Measurements from ENCODE around the gene TACR1.

Gene TACR1

GRCh38 chr2:75053484-75054112 is 145.7 kb downstream of the TACR1 start:
- no peak for DNase-seq (ENCODE audit: low read depth in 3 of 3)

GRCh38 chr2:75047992-75048625 is 151.2 kb downstream of the TACR1 start:
- DNase-seq (ENCODE audit: low read depth in 3 of 3): no peak

DNA sequence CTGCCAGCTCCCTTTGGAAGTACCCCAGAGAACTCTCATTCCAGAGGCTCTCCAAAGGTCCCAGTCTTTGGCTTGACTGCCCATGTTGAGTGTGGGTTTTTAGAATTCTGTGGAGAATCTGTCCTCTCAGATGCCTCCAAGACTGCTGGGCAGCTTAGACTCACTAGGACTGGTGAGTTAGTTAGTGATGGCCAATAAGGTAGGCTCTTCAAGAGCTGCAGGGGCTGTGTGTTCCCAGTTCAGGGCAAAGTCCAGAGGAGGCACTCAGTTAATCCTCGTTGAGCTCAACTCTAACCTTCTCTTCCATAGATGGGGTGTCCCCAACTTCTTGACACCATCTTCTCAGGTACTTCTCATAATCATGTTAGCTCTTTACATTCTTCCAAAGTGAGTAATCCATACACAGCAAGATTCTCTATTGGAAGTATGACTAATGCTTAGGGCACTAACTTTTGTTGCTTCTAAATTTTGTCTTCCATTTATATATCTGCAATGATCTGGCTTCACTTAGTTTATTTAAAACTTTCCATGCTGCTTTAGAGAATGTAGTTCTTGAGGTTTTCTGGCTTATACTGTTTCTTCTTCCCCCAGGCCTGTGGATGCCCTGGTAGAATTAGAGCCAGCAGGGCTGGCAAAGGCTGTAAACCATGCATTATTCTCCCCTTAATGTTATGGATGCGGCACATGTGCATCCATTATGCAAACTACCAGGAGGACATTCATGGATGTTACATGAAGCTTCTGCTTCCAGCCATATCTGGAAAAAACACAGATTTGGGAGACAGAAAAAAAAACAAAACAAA is 151.9 kb downstream of the TACR1 start:
- no peak for DNase-seq (ENCODE audit: low read depth in 3 of 3)

GRCh38 chr2:75045526-75046050 is 153.7 kb downstream of the TACR1 start:
- no peak for DNase-seq (ENCODE audit: low read depth in 3 of 3)

- DNase-seq (ENCODE audit: low read depth in 3 of 3): no peak
Measured at GRCh38 chr2:75044291-75044690, 155.0 kb downstream of the TACR1 start.

- DNase-seq (ENCODE audit: low read depth in 3 of 3): no peak
Measured at GRCh38 chr2:75042823-75043222, 156.5 kb downstream of the TACR1 start.

DNA sequence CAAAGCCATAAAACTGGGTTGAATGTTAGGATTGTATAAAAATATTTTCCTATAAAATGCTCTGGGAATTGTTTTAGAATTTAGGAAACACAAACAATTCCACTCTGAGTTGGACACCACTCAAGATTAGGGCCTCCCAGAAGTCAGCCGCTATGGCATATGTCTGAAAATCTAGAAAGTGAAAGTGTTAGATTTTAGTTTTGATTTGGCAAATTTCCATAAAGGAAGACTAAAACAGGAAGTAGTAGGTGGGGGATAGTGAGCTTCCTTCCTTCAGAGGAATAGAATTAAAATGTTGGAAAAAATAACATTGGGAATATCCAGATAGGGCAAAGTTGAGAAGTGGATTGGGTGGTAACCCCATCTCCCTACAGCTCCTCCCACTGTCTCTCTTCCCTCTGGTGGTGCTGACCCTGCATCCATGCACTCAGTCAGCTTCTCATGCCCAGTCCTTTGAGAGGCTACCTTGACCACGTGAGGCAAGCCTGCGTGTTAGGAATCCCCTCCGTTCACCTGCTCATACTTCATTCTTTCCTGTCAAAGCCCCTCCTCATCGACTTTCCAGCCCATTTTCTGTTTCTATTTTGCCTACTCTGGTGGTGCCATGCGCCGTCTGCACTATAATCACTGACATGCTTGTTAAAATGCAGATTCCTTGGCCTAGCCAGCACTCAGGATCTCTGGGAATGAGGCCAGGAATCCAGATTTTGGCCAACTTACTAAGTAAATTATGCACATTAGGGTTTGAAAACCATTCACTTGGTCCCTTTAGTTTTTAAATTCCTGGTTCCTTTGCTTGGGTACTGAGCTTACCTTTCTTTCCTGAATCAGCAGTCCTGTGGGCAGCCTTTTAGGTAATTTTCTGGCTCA is 157.4 kb downstream of the TACR1 start:
- DNase-seq (ENCODE audit: low read depth in 3 of 3): no peak

DNA sequence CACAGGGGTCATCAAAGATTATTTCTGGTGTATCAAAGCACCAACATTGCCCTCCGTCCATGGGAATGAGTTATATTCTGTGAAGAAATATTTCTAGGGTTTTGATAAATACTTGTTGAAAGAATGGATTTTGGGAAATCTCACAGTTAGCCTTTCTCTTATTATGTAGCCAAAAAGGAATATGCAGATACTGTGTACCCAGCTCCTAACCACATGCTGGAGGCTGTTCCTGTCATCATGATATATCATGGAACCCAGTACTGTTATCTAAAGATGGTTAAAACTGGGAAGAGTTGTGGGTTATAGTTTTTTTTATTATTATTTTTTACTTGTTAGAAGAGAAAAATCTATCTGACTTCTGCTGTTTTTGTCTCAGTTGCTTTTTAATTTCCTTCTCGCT is 158.1 kb downstream of the TACR1 start:
- DNase-seq (ENCODE audit: low read depth in 3 of 3): no peak

GRCh38 chr2:75035444-75036353 is 163.6 kb downstream of the TACR1 start:
- DNase-seq (ENCODE audit: low read depth in 3 of 3): no peak

- DNase-seq (ENCODE audit: low read depth in 3 of 3): no peak
Measured at GRCh38 chr2:75033516-75033915, 165.8 kb downstream of the TACR1 start.

- DNase-seq (ENCODE audit: low read depth in 3 of 3): no peak
Measured at GRCh38 chr2:75031906-75032803, 167.2 kb downstream of the TACR1 start.

DNA sequence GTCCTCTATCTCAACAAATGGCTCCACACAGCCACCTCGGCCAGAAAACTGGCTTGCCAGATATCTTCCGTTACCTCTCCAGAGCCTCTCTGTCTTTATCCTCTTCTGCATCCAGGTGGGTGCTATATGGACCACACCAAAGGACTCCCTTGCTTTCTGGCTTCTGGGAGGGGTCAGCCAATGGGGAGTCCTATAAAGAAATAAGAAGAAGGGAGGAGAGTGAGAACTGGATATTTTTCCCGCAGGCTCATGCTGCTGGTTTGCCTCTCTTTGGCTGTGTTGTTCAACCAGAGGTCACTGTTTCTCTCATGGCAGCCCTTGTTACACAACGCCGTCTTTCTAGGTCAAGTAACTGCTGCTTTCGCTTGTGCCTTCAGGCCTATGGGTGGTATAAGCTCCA is 168.1 kb downstream of the TACR1 start:
- no peak for DNase-seq (ENCODE audit: low read depth in 3 of 3)

GRCh38 chr2:75030218-75031009 is 168.9 kb downstream of the TACR1 start:
- DNase-seq (ENCODE audit: low read depth in 3 of 3): no peak

DNA sequence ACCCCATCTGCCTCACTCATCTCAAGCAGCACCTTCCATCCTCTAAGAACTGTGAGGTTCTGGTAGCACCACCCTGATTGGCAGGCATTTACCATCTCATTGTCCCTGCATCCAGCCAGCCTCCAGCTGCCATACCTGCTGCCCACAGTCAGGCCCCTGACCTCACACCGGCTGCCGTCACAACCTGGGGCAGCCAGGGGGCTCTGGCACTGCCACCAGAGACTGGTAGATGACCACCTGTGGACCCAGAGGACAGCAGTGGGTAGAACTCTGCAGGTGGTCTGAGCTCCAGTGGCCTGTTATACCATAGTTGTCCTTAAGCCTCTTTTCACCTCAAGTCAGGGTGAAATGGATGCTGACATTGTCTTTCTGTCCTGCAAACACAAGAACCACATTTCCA is 171.4 kb downstream of the TACR1 start:
- no peak for DNase-seq (ENCODE audit: low read depth in 3 of 3)

GRCh38 chr2:75025633-75026380 is 173.5 kb downstream of the TACR1 start:
- DNase-seq (ENCODE audit: low read depth in 3 of 3): no peak

- no peak for DNase-seq (ENCODE audit: low read depth in 3 of 3)
Measured at GRCh38 chr2:75025216-75025615, 174.1 kb downstream of the TACR1 start.

GRCh38 chr2:75023666-75024455 is 175.5 kb downstream of the TACR1 start:
- DNase-seq (ENCODE audit: low read depth in 3 of 3): no peak

Data from stimulated activated CD4-positive, alpha-beta T cell treated with anti-CD3 and anti-CD28 coated beads, TNF-alpha, amount 100 ng/mL, for 4 hours (primary cell).